GM19238 (cell line): ENCODE measurements around the gene DSTN.

ENCODE experiments used
- DNase-seq: peaks from one replicate; pipeline ENCODE4 v3.0.0; 2011; ENCODE audit warnings: low spot score; ENCODE audit not compliant: insufficient read length

DSTN gene

DNA sequence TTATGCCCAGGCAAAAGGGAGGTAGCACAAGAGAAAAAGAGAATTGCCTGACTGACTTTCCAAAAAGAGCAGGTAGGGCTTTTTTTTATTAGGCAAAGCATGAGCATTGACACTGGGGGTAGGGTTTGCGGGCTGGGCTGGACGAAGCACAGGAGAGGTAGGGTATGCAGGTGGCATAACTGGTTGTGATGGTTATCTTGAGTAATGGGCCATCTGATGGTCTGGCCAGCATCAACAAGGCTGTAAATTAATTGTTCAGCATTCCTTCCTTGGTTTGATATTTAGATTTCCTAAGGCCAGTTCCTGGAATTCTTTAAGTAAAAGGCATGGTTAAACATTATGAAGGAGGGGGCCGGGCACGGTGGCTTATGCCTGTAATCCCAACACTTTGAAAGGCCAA lies 24.7 kb upstream of the DSTN start:
- no peak for DNase-seq

DNA sequence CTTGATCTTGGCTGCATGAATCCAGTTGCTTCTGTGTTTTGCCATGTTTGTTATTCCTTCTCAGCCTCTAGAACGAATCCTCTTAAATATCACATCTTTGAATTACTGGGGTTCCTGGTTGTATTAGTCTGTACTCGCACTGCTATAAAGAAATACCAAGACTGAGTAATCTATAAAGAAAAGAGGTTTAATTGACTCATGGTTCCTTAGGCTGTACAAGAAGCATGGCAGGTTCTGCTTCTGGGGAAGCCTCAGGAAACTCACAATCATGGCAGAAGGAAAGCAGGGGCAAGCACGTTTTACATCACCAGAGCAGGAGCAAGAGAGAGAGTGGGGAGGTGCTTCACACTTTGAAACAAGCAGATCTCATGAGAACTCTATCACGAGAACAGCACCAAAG lies 20.7 kb upstream of the DSTN start:
- no peak for DNase-seq

DNA sequence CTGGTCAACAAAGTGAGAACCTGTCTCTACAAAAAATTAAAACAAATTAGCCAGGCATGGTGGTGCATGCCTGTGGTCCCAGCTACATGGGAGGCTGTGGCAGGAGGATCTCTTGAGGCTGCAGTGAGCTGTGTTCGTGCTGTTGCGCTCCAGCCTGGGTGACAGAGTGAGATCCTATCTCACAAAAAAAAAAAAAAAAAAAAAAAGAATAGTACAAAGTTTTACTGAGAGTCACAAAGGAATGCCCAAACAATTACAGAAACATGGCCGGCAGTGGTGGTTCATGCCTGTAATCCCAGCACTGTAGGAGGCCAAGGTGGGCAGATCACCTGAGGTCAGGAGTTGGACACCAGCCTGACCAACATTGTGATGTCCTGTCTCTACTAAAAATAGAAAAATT lies 14.8 kb upstream of the DSTN start:
- DNase-seq: no peak

DNA sequence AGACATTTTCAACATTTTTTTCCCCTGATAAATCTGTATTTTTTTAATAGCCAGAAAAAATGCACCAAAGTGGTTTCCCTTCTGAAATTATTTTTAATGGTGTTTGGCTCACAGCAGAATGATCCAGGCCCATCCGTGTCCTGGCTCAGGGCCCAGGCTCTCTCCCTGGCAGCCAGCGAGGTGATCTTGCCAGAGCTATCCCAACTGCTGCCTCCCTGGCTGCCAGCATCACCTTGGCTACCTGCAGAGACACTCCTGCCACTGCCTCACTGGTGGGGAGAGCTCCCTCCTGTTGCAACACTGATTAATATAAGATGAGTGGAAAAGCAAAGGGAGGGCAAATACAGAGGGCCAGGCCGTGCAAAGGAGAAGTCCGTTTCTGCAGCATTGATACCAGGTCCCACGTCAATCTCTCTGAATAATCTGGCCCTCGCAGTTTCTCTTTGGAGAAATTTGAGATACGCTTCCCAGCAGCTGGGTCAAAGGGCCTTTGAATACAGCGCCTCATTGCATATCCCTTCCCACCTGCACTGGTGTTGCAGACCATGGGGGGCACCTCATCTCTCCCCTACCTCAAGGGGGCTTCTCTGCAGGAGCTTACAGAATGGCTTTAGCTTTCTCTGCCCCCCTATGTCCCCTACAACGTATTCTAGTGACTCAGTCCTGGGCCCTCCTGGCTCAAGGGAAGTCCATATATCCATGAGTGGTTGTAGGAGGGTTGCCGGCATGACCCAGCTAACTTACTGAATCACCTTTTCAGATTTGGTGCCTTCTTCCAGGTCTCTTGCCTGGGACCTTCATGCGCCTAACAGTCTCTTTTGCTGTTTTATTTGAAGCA lies 12.8 kb upstream of the DSTN start:
- no peak for DNase-seq

DNA sequence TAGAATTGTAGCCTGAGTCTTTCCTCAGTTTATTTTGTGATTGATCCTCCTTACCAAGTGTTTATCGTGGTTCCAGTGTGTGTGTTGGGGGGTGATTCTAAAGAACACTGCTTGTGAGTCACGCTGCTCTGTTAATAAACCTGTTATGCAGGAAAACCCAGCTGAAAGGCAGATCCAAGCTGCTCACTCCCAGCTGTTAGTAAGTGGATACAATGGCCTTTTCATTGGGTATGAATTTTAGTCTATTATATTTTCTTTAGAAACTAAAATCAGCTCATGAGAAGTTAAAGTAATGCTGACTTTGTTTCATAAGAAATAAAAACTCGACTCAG lies 12.2 kb upstream of the DSTN start:
- no peak for DNase-seq

DNA sequence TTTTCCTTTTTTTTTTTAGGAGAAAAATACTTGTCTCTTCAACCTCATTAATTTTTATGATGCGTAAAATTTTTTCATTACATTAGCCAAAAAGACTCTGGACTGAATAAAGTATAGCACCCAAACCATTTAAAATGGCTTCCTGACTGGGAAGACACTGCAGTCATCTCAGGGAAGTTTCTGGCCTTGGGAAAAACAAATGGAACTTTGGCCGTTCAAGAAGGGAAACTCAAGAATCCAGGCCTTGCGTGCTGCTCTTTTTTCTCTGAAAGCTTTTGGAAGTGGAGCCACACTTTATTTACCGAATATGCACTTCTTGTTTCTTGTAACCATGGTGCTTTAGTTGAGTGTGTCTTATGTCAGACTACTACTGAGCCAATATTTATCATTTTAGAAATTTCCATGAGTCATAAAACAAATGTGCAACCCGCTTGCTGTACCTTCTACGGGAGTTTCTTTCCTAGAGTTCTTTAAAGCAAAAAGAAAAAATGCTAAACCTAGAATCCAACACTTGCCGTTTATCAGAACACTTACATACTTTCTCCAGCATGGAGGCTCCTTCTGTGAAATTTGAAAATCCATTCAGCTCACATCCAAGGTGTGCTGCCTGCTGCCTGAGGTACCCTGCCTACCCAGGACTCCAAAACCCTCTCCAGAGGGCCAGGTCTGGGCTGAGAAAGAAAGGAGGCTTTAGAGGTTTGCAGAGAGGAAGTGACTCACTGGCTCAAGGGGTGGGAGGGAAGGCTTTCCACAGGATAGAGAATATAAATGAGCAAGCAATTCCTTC lies 11.5 kb upstream of the DSTN start:
- DNase-seq: no peak

DNA sequence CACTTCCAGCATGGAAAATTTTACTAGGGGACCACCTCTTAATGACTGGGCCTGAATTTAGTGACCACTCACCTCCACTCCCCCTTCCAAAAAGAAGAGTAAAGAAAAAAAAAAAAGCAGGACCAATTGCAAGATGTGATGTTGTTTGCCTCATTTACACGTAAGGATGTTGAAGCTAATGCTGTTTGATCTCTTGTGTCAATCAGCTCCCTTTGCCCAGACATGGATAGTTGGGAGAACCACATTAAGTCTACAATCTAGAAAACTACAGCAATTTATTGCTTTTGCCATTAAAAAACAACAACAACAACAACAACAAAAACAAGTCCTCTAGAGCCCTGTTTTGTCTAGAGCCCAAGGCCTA lies 11.0 kb upstream of the DSTN start:
- no peak for DNase-seq

DNA sequence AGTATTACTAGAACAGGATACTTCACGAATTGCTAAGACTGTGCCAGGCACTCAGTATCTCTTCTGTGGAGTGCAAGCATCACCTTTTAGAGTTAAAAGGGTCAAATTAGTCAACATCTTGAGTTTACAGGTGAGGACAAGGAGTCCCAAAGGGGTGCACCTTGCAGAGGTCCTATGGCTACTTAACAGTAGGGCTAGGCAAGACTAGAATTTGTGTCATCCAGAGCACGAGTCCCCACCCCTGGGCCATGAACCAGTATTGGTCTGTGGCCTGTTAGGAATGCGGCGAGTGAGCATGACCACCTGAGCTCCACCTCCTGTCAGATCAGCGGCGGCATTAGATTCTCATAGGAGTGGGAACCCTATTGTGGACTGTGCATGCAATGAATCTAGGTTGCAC lies 10.5 kb upstream of the DSTN start:
- DNase-seq: no peak

DNA sequence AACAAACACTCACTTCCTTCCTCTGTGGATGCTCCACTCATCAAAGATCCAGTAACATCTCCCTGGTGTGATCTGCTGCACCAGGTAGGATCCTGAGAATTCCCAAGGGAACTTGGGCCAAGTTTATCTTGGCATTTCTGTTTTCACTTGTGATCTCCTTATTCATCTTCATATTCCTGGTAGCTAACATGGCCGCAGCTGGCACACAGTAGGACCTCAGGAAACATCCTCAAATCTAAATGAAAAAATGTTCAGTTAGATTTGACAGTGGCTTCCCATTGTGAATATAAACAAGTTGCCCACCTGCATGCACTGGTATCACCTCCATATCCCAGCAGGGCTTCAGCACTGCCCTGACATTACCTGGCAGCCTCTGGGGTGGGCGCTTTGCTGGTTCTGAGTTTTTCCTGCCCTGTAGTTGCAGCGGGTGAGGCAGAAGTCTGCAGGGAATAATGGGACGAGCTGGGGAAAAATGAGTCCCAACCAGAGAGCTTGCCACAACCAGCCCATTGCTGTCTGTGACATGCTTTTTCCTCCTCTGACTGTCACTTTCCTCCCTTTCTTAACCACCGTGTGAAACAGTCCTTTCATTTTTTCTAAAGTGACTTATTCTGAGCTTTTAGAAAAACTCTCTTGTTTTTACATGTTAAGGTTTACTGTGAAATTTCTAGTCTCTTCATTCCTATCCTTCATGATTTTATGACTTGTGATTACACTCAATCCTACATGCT lies 9.4 kb upstream of the DSTN start:
- DNase-seq: no peak

DNA sequence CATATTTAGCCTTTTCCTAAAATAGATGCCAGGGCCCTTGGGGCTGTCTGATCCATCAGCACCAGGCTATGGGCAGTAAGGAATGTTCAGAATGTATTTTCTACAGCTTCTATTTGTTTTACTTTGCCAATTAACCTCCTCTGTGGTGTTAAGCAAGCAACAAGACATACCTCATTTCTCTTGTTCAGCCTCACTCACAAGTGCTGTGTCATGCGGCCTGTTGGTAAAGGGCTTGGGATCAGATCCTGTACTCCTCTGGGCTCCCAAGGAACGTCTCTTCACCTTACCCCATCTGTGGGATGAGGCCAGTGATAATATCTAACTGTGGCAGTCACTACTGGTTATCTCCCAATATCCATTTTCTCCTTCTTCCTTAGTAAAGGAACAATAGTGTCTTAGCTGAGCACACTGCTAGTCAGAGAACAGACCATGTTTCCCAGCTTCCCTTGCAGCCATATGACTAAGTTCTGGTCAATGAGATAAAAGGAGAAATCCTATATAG lies 7.0 kb upstream of the DSTN start:
- DNase-seq: no peak

DNA sequence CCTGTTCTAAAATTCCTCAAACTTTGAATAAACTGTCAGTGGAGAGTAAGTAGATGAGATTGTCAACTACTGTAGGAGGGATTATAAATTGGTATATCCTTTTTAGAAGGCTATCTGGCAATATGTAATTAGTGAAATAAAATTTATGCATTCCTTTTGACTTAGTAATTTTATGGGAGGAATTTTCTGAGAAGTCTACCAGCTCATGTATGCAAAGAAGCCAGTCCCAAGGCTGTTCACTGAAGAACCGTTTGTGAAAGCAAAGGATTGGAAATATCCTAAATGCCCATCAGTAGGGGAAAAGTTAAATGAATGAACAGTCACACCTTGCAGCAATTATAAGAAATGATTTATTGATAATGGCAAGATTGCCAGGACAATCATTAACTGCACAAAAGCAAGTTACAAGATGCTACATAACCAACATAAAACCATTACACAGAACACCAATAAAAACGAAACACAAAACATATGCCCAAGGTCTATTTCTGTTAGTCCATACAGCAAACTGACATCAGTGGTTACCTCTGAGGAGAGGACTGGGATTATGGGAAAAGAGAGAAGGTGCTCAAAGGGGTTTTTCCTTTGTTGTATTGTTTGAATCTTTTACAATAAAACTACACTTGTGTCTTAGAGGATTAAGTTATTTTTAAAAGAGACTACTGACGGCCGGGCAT lies 4.6 kb upstream of the DSTN start:
- no peak for DNase-seq

DNA sequence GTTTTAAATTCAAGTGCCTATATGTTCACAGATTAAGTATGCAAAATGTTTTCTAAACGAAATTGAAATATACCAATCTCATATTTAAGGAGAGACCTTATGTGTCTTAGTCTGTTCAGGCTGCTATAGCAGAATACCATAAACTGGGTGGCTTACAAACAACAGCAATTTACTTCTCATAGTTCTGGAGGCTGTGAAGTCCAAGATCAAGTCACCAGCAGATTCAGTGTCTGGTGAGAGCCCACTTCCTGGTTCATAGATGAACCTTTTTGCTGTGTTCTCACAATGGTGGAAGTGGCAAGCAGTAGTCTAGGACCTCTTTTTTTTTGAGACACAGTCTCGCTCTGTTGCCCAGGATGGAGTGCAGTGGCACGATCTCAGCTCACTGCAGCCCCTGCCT lies 3.5 kb upstream of the DSTN start:
- DNase-seq: no peak

DNA sequence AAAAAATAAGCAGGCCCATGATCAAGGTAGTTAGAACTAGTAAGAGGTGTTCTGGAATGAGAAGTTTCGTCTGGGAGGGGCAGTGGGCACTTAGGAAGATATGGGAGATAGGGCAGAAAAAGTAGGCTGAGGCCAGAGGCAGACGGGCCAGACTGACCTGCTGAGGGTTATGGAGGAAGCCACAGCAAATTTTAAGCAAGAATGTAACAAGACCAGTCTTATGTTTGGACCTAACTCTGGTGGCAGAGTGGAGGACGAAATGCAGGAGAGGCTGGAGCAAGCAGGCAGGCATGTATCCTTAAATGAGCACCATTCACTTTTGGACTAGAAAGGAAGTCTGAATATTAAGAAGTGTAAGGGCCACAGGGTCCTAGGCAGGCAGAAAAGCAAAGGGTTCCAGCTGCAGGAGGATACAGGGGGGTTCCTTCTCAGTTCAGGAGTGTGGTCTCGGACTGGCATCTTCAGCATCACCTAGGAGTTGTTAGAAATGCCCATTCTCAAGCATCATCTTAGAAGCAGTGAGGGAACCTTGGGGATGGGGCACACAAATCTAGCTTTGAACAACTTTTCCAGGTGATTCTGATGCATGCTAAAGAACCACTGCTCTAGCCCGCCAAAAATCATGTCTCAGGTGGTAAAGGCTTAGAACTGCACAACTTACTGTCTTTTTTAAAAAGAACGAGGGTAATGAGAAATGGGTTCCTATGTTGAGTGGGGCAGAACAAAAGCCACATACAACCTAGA lies 1.7 kb upstream of the DSTN start:
- DNase-seq: no peak

DNA sequence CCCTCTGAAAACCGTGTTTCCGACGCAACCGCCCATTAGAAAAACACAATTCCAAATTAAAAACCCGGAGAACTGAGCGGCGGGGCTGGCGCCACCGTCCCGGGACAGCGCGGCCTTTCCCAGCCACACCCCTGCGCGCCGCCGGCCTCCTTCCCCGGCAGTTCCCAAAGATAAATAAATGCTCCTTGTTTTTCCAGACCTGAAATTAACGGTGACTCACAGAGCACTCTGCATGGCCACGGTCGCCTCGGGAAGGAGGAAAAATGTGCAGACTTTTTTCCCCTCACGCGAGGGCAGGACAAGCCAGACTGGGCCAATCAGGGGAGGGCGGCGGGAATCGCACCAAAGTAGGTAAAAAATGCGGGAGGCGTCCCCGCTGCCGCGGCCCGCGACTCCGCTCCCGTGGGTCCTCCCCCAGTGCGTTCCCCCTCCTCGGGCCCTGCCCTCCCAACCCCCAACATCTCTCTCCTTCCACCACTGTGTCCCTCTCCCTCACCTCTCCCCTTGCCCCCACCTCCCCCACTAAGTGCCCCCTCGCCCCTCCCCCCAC lies 828 bp upstream of the DSTN start:
- DNase-seq: no peak

DNA sequence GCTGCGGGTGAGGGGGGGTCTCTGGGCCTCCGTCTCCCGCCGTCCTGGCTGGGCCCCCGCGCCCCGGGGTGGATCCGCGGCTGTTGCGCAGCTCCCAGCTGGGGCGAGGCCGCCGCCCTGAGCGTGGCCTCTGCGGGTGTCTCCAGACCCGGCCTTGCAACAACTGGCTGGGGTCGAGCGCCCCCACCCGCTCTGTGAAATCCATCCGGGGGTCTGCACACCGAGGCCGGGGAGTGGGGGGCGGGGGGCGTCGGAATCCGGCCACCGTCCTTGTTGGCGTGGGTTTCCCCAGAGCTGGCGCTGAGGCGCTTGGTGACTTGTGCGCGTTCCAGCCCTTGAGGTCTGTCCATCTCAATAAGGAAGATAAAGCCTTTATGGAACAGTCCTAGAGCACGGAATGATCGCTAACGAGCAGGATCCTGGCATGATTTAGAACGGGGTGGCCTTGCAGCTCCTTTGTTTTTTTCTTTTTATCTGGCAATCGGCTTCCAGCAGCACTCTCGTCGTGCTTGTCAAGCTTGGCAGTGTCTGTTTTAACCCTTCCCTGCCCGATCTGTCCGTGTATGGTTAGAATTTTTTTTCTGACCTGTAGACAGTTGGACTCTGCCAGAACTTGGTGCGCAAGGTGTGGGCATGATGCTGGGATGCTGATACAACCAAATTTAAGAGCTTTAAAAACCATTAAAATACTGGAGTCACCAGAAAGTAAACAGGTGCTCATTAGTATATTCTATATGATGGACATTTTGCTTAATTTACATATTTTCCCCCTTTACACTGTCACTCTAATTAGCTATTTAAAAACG lies 675 bp downstream of the DSTN start:
- peak; percentile 21 for DNase-seq

DNA sequence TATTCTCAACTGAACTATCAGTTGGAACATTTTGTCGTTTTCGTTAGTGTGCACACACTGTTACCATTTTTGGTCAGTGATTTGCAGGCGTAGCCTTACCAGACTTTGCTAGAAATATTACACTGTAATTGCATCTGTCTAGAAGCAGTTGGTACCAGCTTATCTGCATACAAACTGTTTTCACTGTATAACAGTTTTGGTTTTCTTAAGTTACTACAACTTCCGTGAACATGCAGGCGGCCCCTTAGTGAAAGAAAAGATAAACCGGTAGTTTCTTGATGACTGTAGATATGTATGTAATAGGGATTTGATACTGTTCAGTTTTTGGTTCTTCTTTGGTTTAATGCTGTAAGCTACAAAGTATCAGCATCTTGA lies 1.3 kb downstream of the DSTN start:
- DNase-seq: no peak

DNA sequence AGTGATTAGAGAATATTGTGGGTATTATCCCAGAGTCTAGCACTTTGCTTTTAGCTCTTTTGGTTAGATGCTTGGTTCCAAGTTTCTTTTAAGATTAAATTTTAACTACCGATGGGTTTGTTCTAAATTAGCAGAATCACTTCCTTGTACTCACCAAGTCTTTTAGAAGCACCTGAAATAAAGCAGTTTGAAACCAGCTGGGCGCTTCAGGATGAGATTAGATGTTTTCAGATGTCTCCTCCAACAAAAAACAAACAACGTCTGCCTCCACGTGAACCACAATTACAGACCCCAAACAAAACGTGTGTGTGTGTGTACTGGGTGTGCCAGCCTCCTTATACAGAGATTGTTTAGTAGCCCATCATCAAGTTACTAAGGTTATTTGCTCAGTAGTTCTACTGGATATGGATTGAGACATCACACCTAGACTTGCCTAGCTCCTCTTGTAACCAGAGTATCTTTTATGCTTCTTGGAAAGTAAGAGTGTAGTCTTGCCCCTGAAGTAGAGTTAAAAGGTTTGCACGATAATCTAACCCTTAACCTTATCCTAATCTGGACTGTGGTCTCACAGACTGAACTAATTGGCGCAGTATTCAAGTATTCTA lies 2.3 kb downstream of the DSTN start:
- DNase-seq: no peak

DNA sequence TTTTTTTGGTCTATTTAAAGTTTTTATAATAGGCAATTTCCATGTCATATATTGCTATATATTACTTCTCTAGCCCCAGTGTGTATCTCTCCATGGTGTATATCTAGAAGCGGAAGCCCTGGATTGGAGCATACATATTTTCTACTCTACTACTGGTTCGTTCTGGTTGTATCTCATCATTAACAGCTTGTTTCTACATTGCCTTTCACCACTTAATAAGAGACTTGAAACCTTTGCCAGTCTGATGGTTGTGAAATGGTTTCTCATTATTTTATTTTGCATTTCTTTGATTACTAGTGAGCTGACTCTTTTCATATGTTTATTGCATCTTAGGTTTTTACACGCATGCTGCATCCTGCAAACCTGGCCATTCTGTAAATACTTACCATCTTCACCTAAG lies 3.6 kb downstream of the DSTN start:
- DNase-seq: no peak

DNA sequence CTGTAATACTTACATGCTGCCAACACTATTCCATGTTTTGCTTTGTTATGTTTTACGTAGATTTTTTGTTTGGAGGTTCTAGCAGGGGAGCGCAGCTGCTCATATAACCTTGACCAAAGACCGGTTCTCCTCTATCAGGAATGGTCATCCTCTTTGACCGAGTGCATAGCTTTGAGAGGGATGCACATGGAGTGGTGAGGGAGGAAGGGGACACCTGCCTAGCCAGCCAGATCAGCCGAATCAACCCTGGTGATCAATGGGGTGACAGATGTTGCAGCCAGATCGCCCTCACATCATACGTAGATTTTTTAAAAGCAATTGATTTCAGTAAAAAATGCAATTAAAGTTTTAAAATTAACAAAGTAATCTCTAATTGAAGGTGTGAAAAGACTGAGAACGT lies 6.3 kb downstream of the DSTN start:
- no peak for DNase-seq
